T-helper 1 cell treated with Interleukin-12 subunit alpha and Interleukin-12 subunit beta and Interleukin-4 antibody, amounts not matched to agents 30 μg/mL and 1 μg/mL, for 36 hours (primary cell): Measurements from ENCODE around the gene PJA1.
A peak's percentile ranks its signal among the peaks of the same experiment; 100 is the strongest.

Experiments
- H3K27ac Mint-ChIP-seq: one replicate; pipeline ENCODE4 v1.8.0; 2021; ENCODE audit warnings: mild to moderate bottlenecking, mixed read lengths
- H3K27me3 Mint-ChIP-seq: one replicate; pipeline ENCODE4 v1.8.0; 2021; ENCODE audit warnings: low read depth, mixed read lengths
- H3K36me3 Mint-ChIP-seq: one replicate; pipeline ENCODE4 v1.8.0; 2021; ENCODE audit warnings: low read depth, mixed read lengths
- H3K4me1 Mint-ChIP-seq: one replicate; pipeline ENCODE4 v1.8.0; 2021; ENCODE audit warnings: low read depth, mixed read lengths
- H3K4me3 Mint-ChIP-seq: one replicate; pipeline ENCODE4 v1.8.0; 2021; ENCODE audit warnings: mild to moderate bottlenecking, moderate library complexity, mixed read lengths
- H3K9me3 Mint-ChIP-seq: one replicate; pipeline ENCODE4 v1.8.0; 2021; ENCODE audit warnings: mixed read lengths

The PJA1 gene

GRCh38 chrX:69182818-69183380 lies 17.6 kb upstream of the PJA1 start:
- no peak overlapping the region for H3K27ac Mint-ChIP-seq
- H3K36me3 Mint-ChIP-seq, result no peaks in the 10 kb centered on the region
- no peaks in the 10 kb centered on the region for H3K9me3 Mint-ChIP-seq
- peaks cover 9% of the 10 kb centered on the region for H3K27me3 Mint-ChIP-seq
- no peak overlapping the region for H3K4me3 Mint-ChIP-seq
- no peaks in the 10 kb centered on the region for H3K4me1 Mint-ChIP-seq

GRCh38 chrX:69179380-69179911 lies 14.2 kb upstream of the PJA1 start:
- no peak overlapping the region for H3K27ac Mint-ChIP-seq
- H3K4me3 Mint-ChIP-seq, result no peak overlapping the region
- H3K9me3 Mint-ChIP-seq, result no peaks in the 10 kb centered on the region
- H3K27me3 Mint-ChIP-seq, result peaks cover 9% of the 10 kb centered on the region
- H3K4me1 Mint-ChIP-seq, result no peaks in the 10 kb centered on the region
- H3K36me3 Mint-ChIP-seq, result no peaks in the 10 kb centered on the region

- Mint-ChIP-seq H3K27me3 (peaks cover 9% of the 10 kb centered on the region), H3K4me1 (no peaks in the 10 kb centered on the region), H3K4me3 (no peak overlapping the region), H3K27ac (no peak overlapping the region), H3K9me3 (no peaks in the 10 kb centered on the region), H3K36me3 (no peaks in the 10 kb centered on the region)
Observed at GRCh38 chrX:69178592-69178991, 13.3 kb upstream of the PJA1 start.

- Mint-ChIP-seq H3K4me3 (no peak overlapping the region), H3K27me3 (peaks cover 9% of the 10 kb centered on the region), H3K4me1 (no peaks in the 10 kb centered on the region), H3K27ac (no peak overlapping the region), H3K36me3 (no peaks in the 10 kb centered on the region), H3K9me3 (no peaks in the 10 kb centered on the region)
Observed at GRCh38 chrX:69177511-69178162, 12.4 kb upstream of the PJA1 start.

GRCh38 chrX:69176053-69176452 lies 10.8 kb upstream of the PJA1 start:
- H3K4me3 Mint-ChIP-seq, result no peak overlapping the region

GRCh38 chrX:69173906-69174305 lies 8.7 kb upstream of the PJA1 start:
- no peaks in the 10 kb centered on the region for H3K36me3 Mint-ChIP-seq
- H3K27ac Mint-ChIP-seq, result no peak overlapping the region
- peaks cover 23% of the 10 kb centered on the region for H3K27me3 Mint-ChIP-seq
- no peaks in the 10 kb centered on the region for H3K4me1 Mint-ChIP-seq
- no peaks in the 10 kb centered on the region for H3K9me3 Mint-ChIP-seq
- H3K4me3 Mint-ChIP-seq, result no peak overlapping the region

More at GRCh38 chrX:69176053-69176452, 10.8 kb upstream of the PJA1 start:
- Mint-ChIP-seq H3K27me3 (peaks cover 15% of the 10 kb centered on the region), H3K4me1 (no peaks in the 10 kb centered on the region), H3K27ac (no peak overlapping the region), H3K36me3 (no peaks in the 10 kb centered on the region), H3K9me3 (no peaks in the 10 kb centered on the region)

- Mint-ChIP-seq H3K4me1 (no peaks in the 10 kb centered on the region), H3K27ac (no peak overlapping the region), H3K4me3 (no peak overlapping the region), H3K9me3 (no peaks in the 10 kb centered on the region), H3K27me3 (peaks cover 21% of the 10 kb centered on the region), H3K36me3 (no peaks in the 10 kb centered on the region)
Observed at GRCh38 chrX:69172937-69173336, 7.7 kb upstream of the PJA1 start.

- peaks cover 1% of the 10 kb centered on the region for H3K4me1 Mint-ChIP-seq
- no peaks in the 10 kb centered on the region for H3K36me3 Mint-ChIP-seq
- H3K9me3 Mint-ChIP-seq, result no peaks in the 10 kb centered on the region
- H3K27me3 Mint-ChIP-seq, result peaks cover 25% of the 10 kb centered on the region
- H3K4me3 Mint-ChIP-seq, result no peak overlapping the region
- H3K27ac Mint-ChIP-seq, result no peak overlapping the region
Observed at GRCh38 chrX:69170319-69170718, 5.1 kb upstream of the PJA1 start.

GRCh38 chrX:69163936-69164741 lies 1.1 kb downstream of the PJA1 start:
- peak overlapping the region; percentile 91 for H3K4me3 Mint-ChIP-seq
- H3K27ac Mint-ChIP-seq, result peak overlapping the region; percentile 83
- peaks cover 26% of the 10 kb centered on the region for H3K4me1 Mint-ChIP-seq
- H3K27me3 Mint-ChIP-seq, result peaks cover 6% of the 10 kb centered on the region
- no peaks in the 10 kb centered on the region for H3K9me3 Mint-ChIP-seq
- peaks cover 7% of the 10 kb centered on the region for H3K36me3 Mint-ChIP-seq

- no peak overlapping the region for H3K4me3 Mint-ChIP-seq
- H3K27me3 Mint-ChIP-seq, result peaks cover 4% of the 10 kb centered on the region
- H3K27ac Mint-ChIP-seq, result no peak overlapping the region
- H3K9me3 Mint-ChIP-seq, result no peaks in the 10 kb centered on the region
- H3K36me3 Mint-ChIP-seq, result peaks cover 7% of the 10 kb centered on the region
- peaks cover 26% of the 10 kb centered on the region for H3K4me1 Mint-ChIP-seq
Observed at GRCh38 chrX:69162361-69162865, 2.8 kb downstream of the PJA1 start.

- Mint-ChIP-seq H3K4me3 (no peak overlapping the region), H3K4me1 (peaks cover 26% of the 10 kb centered on the region), H3K36me3 (peaks cover 7% of the 10 kb centered on the region), H3K27ac (no peak overlapping the region), H3K27me3 (peaks cover 4% of the 10 kb centered on the region), H3K9me3 (no peaks in the 10 kb centered on the region)
Observed at GRCh38 chrX:69161786-69162349, 3.4 kb downstream of the PJA1 start.

GRCh38 chrX:69161371-69161770 lies 3.9 kb downstream of the PJA1 start:
- H3K27ac Mint-ChIP-seq, result no peak overlapping the region
- H3K27me3 Mint-ChIP-seq, result peaks cover 2% of the 10 kb centered on the region
- H3K4me3 Mint-ChIP-seq, result no peak overlapping the region
- H3K36me3 Mint-ChIP-seq, result peaks cover 7% of the 10 kb centered on the region
- H3K9me3 Mint-ChIP-seq, result no peaks in the 10 kb centered on the region
- peaks cover 26% of the 10 kb centered on the region for H3K4me1 Mint-ChIP-seq

- Mint-ChIP-seq H3K27ac (no peak overlapping the region), H3K27me3 (no peaks in the 10 kb centered on the region), H3K4me3 (no peak overlapping the region), H3K36me3 (peaks cover 7% of the 10 kb centered on the region), H3K9me3 (no peaks in the 10 kb centered on the region), H3K4me1 (peaks cover 13% of the 10 kb centered on the region)
Observed at GRCh38 chrX:69158166-69158980, 6.9 kb downstream of the PJA1 start.

- H3K4me1 Mint-ChIP-seq, result peaks cover 3% of the 10 kb centered on the region
- H3K9me3 Mint-ChIP-seq, result no peaks in the 10 kb centered on the region
- no peaks in the 10 kb centered on the region for H3K36me3 Mint-ChIP-seq
- no peak overlapping the region for H3K27ac Mint-ChIP-seq
- H3K27me3 Mint-ChIP-seq, result no peaks in the 10 kb centered on the region
- H3K4me3 Mint-ChIP-seq, result no peak overlapping the region
Observed at GRCh38 chrX:69156638-69157037, 8.6 kb downstream of the PJA1 start.
